Measurements from ENCODE around the gene CTDSPL.

The CTDSPL gene

GRCh38 chr3:37871858-37872257 lies 10.2 kb downstream of the CTDSPL start:
- H3K4me3 ChIP-seq (ENCODE audit: low read length) = no peak overlapping the region
- no peak overlapping the region for H3K23ac ChIP-seq (ENCODE audit: low read length)
- no peak overlapping the region for H3K56ac ChIP-seq (ENCODE audit: low read length)
- H3K79me1 ChIP-seq (ENCODE audit: low read length) = peaks cover 1% of the 10 kb centered on the region
- H3K27ac ChIP-seq (ENCODE audit: low read depth, low read length) = no peak overlapping the region
- no peak overlapping the region for H2BK5ac ChIP-seq (ENCODE audit: low read length)
- no peak for DNase-seq
- no peak overlapping the region for H4K8ac ChIP-seq (ENCODE audit: low read depth, low read length)
- H4K5ac ChIP-seq (ENCODE audit: low read length) = no peak overlapping the region
- no peaks in the 10 kb centered on the region for H3K4me1 ChIP-seq (ENCODE audit: control insufficient read depth, low read depth, low read length)
- H2BK120ac ChIP-seq (ENCODE audit: low read depth, low read length) = no peak overlapping the region
- no peaks in the 10 kb centered on the region for H3K27me3 ChIP-seq (ENCODE audit: insufficient read depth, low read length, poor library complexity)
- no peak overlapping the region for H3K18ac ChIP-seq (ENCODE audit: low read length)
- H3K4me2 ChIP-seq (ENCODE audit: low read length) = no peak overlapping the region
- no CpG with 5 or more reads among the region's 3 CpGs for WGBS (ENCODE audit: extremely low coverage, insufficient coverage, low lambda C conversion rate)
- no peak overlapping the region for H2AK5ac ChIP-seq (ENCODE audit: low read length)
- no peak overlapping the region for H2BK15ac ChIP-seq (replicated peaks; ENCODE audit: low read depth)
- peaks cover 2% of the 10 kb centered on the region for H3K79me2 ChIP-seq (ENCODE audit: control insufficient read depth, insufficient read depth, low read length)
- no peak overlapping the region for H3K4ac ChIP-seq (ENCODE audit: low read depth, low read length)
- H3K36me3 ChIP-seq (ENCODE audit: control insufficient read depth, insufficient read depth, low read length) = no peaks in the 10 kb centered on the region
- H3K9ac ChIP-seq (ENCODE audit: low read length) = no peak overlapping the region

GRCh38 chr3:37872413-37873160 lies 10.9 kb downstream of the CTDSPL start:
- no peak overlapping the region for H3K27ac ChIP-seq (ENCODE audit: low read depth, low read length)
- no peak overlapping the region for H3K4me2 ChIP-seq (ENCODE audit: low read length)
- no peaks in the 10 kb centered on the region for H3K36me3 ChIP-seq (ENCODE audit: control insufficient read depth, insufficient read depth, low read length)
- no peak overlapping the region for H3K18ac ChIP-seq (ENCODE audit: low read length)
- no peak overlapping the region for H4K5ac ChIP-seq (ENCODE audit: low read length)
- DNase-seq = no peak
- H3K4me3 ChIP-seq (ENCODE audit: low read length) = no peak overlapping the region
- peaks cover 2% of the 10 kb centered on the region for H3K79me2 ChIP-seq (ENCODE audit: control insufficient read depth, insufficient read depth, low read length)
- H3K9ac ChIP-seq (ENCODE audit: low read length) = no peak overlapping the region
- no peaks in the 10 kb centered on the region for H3K27me3 ChIP-seq (ENCODE audit: insufficient read depth, low read length, poor library complexity)
- no peak overlapping the region for H2BK5ac ChIP-seq (ENCODE audit: low read length)
- no peak overlapping the region for H3K56ac ChIP-seq (ENCODE audit: low read length)
- H3K4ac ChIP-seq (ENCODE audit: low read depth, low read length) = no peak overlapping the region
- H3K79me1 ChIP-seq (ENCODE audit: low read length) = peaks cover 1% of the 10 kb centered on the region
- H2AK5ac ChIP-seq (ENCODE audit: low read length) = no peak overlapping the region
- no CpG with 5 or more reads among the region's 5 CpGs for WGBS (ENCODE audit: extremely low coverage, insufficient coverage, low lambda C conversion rate)
- H3K23ac ChIP-seq (ENCODE audit: low read length) = no peak overlapping the region
- H2BK15ac ChIP-seq (replicated peaks; ENCODE audit: low read depth) = no peak overlapping the region
- no peak overlapping the region for H4K8ac ChIP-seq (ENCODE audit: low read depth, low read length)
- no peak overlapping the region for H2BK120ac ChIP-seq (ENCODE audit: low read depth, low read length)
- H3K4me1 ChIP-seq (ENCODE audit: control insufficient read depth, low read depth, low read length) = no peaks in the 10 kb centered on the region

GRCh38 chr3:37876279-37876678 lies 14.6 kb downstream of the CTDSPL start:
- H3K56ac ChIP-seq (ENCODE audit: low read length) = no peak overlapping the region
- no peak overlapping the region for H2BK120ac ChIP-seq (ENCODE audit: low read depth, low read length)
- peaks cover 2% of the 10 kb centered on the region for H3K79me2 ChIP-seq (ENCODE audit: control insufficient read depth, insufficient read depth, low read length)
- H3K18ac ChIP-seq (ENCODE audit: low read length) = no peak overlapping the region
- no peaks in the 10 kb centered on the region for H3K4me1 ChIP-seq (ENCODE audit: control insufficient read depth, low read depth, low read length)
- H3K23ac ChIP-seq (ENCODE audit: low read length) = no peak overlapping the region
- no peak overlapping the region for H3K9ac ChIP-seq (ENCODE audit: low read length)
- no peak overlapping the region for H2BK5ac ChIP-seq (ENCODE audit: low read length)
- no peaks in the 10 kb centered on the region for H3K27me3 ChIP-seq (ENCODE audit: insufficient read depth, low read length, poor library complexity)
- no peak overlapping the region for H4K5ac ChIP-seq (ENCODE audit: low read length)
- H2BK15ac ChIP-seq (replicated peaks; ENCODE audit: low read depth) = no peak overlapping the region
- DNase-seq = no peak
- peaks cover 3% of the 10 kb centered on the region for H3K79me1 ChIP-seq (ENCODE audit: low read length)
- H4K8ac ChIP-seq (ENCODE audit: low read depth, low read length) = no peak overlapping the region
- no peak overlapping the region for H3K4me2 ChIP-seq (ENCODE audit: low read length)
- no peak overlapping the region for H2AK5ac ChIP-seq (ENCODE audit: low read length)
- H3K4me3 ChIP-seq (ENCODE audit: low read length) = no peak overlapping the region
- H3K36me3 ChIP-seq (ENCODE audit: control insufficient read depth, insufficient read depth, low read length) = no peaks in the 10 kb centered on the region
- H3K4ac ChIP-seq (ENCODE audit: low read depth, low read length) = no peak overlapping the region
- H3K27ac ChIP-seq (ENCODE audit: low read depth, low read length) = no peak overlapping the region

- H3K4me1 ChIP-seq (ENCODE audit: control insufficient read depth, low read depth, low read length) = peaks cover 6% of the 10 kb centered on the region
- H3K79me1 ChIP-seq (ENCODE audit: low read length) = peaks cover 2% of the 10 kb centered on the region
- H4K5ac ChIP-seq (ENCODE audit: low read length) = no peak overlapping the region
- no peak overlapping the region for H3K18ac ChIP-seq (ENCODE audit: low read length)
- no peak overlapping the region for H4K8ac ChIP-seq (ENCODE audit: low read depth, low read length)
- no peaks in the 10 kb centered on the region for H3K36me3 ChIP-seq (ENCODE audit: control insufficient read depth, insufficient read depth, low read length)
- no peak overlapping the region for H2BK5ac ChIP-seq (ENCODE audit: low read length)
- H3K23ac ChIP-seq (ENCODE audit: low read length) = no peak overlapping the region
- no peak overlapping the region for H3K4ac ChIP-seq (ENCODE audit: low read depth, low read length)
- H3K27me3 ChIP-seq (ENCODE audit: insufficient read depth, low read length, poor library complexity) = no peaks in the 10 kb centered on the region
- H3K4me2 ChIP-seq (ENCODE audit: low read length) = no peak overlapping the region
- no peak overlapping the region for H3K9ac ChIP-seq (ENCODE audit: low read length)
- WGBS (ENCODE audit: extremely low coverage, insufficient coverage, low lambda C conversion rate) = no CpG with 5 or more reads among the region's 3 CpGs
- no peak overlapping the region for H3K56ac ChIP-seq (ENCODE audit: low read length)
- DNase-seq = no peak
- H2BK15ac ChIP-seq (replicated peaks; ENCODE audit: low read depth) = no peak overlapping the region
- H3K79me2 ChIP-seq (ENCODE audit: control insufficient read depth, insufficient read depth, low read length) = no peaks in the 10 kb centered on the region
- no peak overlapping the region for H3K4me3 ChIP-seq (ENCODE audit: low read length)
- H3K27ac ChIP-seq (ENCODE audit: low read depth, low read length) = no peak overlapping the region
- no peak overlapping the region for H2BK120ac ChIP-seq (ENCODE audit: low read depth, low read length)
- no peak overlapping the region for H2AK5ac ChIP-seq (ENCODE audit: low read length)
Observed at GRCh38 chr3:37882711-37883110, 21.0 kb downstream of the CTDSPL start.

GRCh38 chr3:37885814-37886213 lies 24.1 kb downstream of the CTDSPL start:
- Histone ChIP-seq H3K4me3 (ENCODE audit: low read length) (no peak overlapping the region), H3K4me2 (ENCODE audit: low read length) (no peak overlapping the region), H3K27me3 (ENCODE audit: insufficient read depth, low read length, poor library complexity) (no peaks in the 10 kb centered on the region), H3K79me2 (ENCODE audit: control insufficient read depth, insufficient read depth, low read length) (no peaks in the 10 kb centered on the region), H3K4ac (ENCODE audit: low read depth, low read length) (no peak overlapping the region), H3K9ac (ENCODE audit: low read length) (no peak overlapping the region), H3K4me1 (ENCODE audit: control insufficient read depth, low read depth, low read length) (peaks cover 6% of the 10 kb centered on the region), H3K79me1 (ENCODE audit: low read length) (peaks cover 1% of the 10 kb centered on the region), H3K56ac (ENCODE audit: low read length) (no peak overlapping the region), H2BK120ac (ENCODE audit: low read depth, low read length) (no peak overlapping the region), H2BK5ac (ENCODE audit: low read length) (no peak overlapping the region), H3K18ac (ENCODE audit: low read length) (no peak overlapping the region), H4K5ac (ENCODE audit: low read length) (no peak overlapping the region), H2AK5ac (ENCODE audit: low read length) (no peak overlapping the region), H3K27ac (ENCODE audit: low read depth, low read length) (no peak overlapping the region), H4K8ac (ENCODE audit: low read depth, low read length) (no peak overlapping the region), H2BK15ac (replicated peaks; ENCODE audit: low read depth) (no peak overlapping the region), H3K23ac (ENCODE audit: low read length) (no peak overlapping the region), H3K36me3 (ENCODE audit: control insufficient read depth, insufficient read depth, low read length) (no peaks in the 10 kb centered on the region)
- no CpG with 5 or more reads among the region's 2 CpGs for WGBS (ENCODE audit: extremely low coverage, insufficient coverage, low lambda C conversion rate)
- DNase-seq = no peak

- Histone ChIP-seq H3K79me1 (ENCODE audit: low read length) (peaks cover 1% of the 10 kb centered on the region), H3K56ac (ENCODE audit: low read length) (no peak overlapping the region), H3K4me3 (ENCODE audit: low read length) (no peak overlapping the region), H3K4me1 (ENCODE audit: control insufficient read depth, low read depth, low read length) (peaks cover 6% of the 10 kb centered on the region), H3K23ac (ENCODE audit: low read length) (no peak overlapping the region), H3K36me3 (ENCODE audit: control insufficient read depth, insufficient read depth, low read length) (no peaks in the 10 kb centered on the region), H2BK15ac (replicated peaks; ENCODE audit: low read depth) (no peak overlapping the region), H3K27ac (ENCODE audit: low read depth, low read length) (no peak overlapping the region), H3K18ac (ENCODE audit: low read length) (no peak overlapping the region), H2BK5ac (ENCODE audit: low read length) (no peak overlapping the region), H2AK5ac (ENCODE audit: low read length) (no peak overlapping the region), H3K9ac (ENCODE audit: low read length) (no peak overlapping the region), H3K79me2 (ENCODE audit: control insufficient read depth, insufficient read depth, low read length) (no peaks in the 10 kb centered on the region), H4K5ac (ENCODE audit: low read length) (no peak overlapping the region), H4K8ac (ENCODE audit: low read depth, low read length) (no peak overlapping the region), H3K27me3 (ENCODE audit: insufficient read depth, low read length, poor library complexity) (no peaks in the 10 kb centered on the region), H3K4ac (ENCODE audit: low read depth, low read length) (no peak overlapping the region), H3K4me2 (ENCODE audit: low read length) (no peak overlapping the region), H2BK120ac (ENCODE audit: low read depth, low read length) (no peak overlapping the region)
- no CpG with 5 or more reads among the region's 1 CpG for WGBS (ENCODE audit: extremely low coverage, insufficient coverage, low lambda C conversion rate)
- DNase-seq = no peak
Observed at GRCh38 chr3:37886395-37886794, 24.7 kb downstream of the CTDSPL start.
